Activated naive CD4-positive, alpha-beta T cell treated with anti-CD3 and anti-CD28 coated beads, Interleukin-2, amount 10 ng/mL, durations not matched to agents 7 days and 5 days (primary cell): ENCODE measurements around the gene DENND1A.

ENCODE experiments used
- CTCF ChIA-PET: fragments of 350-600 bp; sonication (Branson Sonifier 250); formaldehyde crosslinking; loops from one replicate; lab custom pipeline; 2021; ENCODE audit warnings: antibody characterized with exemption; lab: Charles Lee
- DNase-seq: peaks from one replicate; pipeline ENCODE4 v3.0.0-alpha.2; 2020
- H3K27ac Mint-ChIP-seq: one replicate; pipeline ENCODE4 v1.8.0; 2021; ENCODE audit warnings: mild to moderate bottlenecking, moderate library complexity, mixed read lengths
- H3K27me3 Mint-ChIP-seq: one replicate; pipeline ENCODE4 v1.8.0; 2021; ENCODE audit warnings: mild to moderate bottlenecking, mixed read lengths
- H3K36me3 Mint-ChIP-seq: one replicate; pipeline ENCODE4 v1.8.0; 2021; ENCODE audit warnings: mixed read lengths
- H3K4me1 Mint-ChIP-seq: one replicate; pipeline ENCODE4 v1.8.0; 2021; ENCODE audit warnings: mixed read lengths
- H3K4me3 Mint-ChIP-seq: one replicate; pipeline ENCODE4 v1.8.0; 2021; ENCODE audit warnings: mild to moderate bottlenecking, moderate library complexity, mixed read lengths
- H3K9me3 Mint-ChIP-seq: one replicate; pipeline ENCODE4 v1.8.0; 2021; ENCODE audit warnings: mixed read lengths

The DENND1A gene

DNA sequence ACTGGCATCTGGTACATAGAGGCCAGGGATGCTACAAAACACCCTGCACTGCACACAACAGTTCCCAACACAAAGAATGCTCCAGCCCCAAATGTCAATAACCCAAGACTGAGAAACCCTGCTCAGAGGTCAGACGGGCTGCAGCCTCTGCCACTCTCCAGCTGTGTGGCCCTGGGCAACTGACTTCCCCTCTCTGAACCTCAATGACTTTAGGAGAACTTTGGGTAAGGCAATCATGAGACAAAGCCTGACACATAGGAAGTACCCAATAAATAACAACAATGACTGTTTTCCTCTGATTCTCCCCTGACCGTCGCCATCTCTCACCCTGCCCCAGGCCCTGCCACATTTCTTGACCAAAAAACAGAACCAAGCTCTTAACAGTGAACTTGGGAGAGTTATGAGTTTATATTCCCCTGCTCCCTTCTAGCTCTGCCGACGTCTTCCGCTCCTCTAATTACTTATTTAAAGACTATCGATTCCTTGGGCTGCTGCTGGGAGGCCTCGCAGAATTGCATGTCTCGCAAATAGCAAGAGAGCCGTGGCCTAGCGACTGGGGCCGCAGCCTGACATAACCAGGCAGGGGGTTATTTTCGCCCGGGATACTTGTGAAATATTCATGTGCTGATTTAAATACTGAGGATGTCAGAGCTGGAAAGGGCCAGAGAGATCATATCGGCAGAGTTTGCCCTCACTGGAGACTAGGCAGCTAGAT is 598.4 kb downstream of the DENND1A start:
- H3K4me3 Mint-ChIP-seq = no peak overlapping the region
- CTCF ChIA-PET = no interaction called here
- no peak for DNase-seq

More for the DNA sequence above, 598.4 kb downstream of the DENND1A start:
- no peaks in the 10 kb centered on the region for H3K9me3 Mint-ChIP-seq
- peaks cover 1% of the 10 kb centered on the region for H3K27me3 Mint-ChIP-seq
- no peak overlapping the region for H3K27ac Mint-ChIP-seq
- peaks cover 2% of the 10 kb centered on the region for H3K4me1 Mint-ChIP-seq
- H3K36me3 Mint-ChIP-seq = no peaks in the 10 kb centered on the region
